GM23338 (cell line): ENCODE measurements around the gene TENT5C. TPM values are rescaled to one million over a fixed set of nuclear protein-coding genes. Genes with fewer than 3 reads are reported as not detected.
A peak's percentile ranks its signal among the peaks of the same experiment; 100 is the strongest.

Source experiments
- ATAC-seq: fragments of 200-7000 bp; cut with Tn5 transposase; 3 replicates; pipeline ENCODE4 v1.9.1; 2020
- DNase-seq: peaks from one replicate; pipeline ENCODE4 v3.0.0-alpha.2; 2015; ENCODE audit warnings: low spot score
- H2AFZ ChIP-seq: fragments of 200-600 bp; sonication (generic); 2 replicates; pipeline ENCODE4 v1.8.0; 2016; ENCODE audit warnings: antibody characterized with exemption, mild to moderate bottlenecking, moderate library complexity
- H3F3A ChIP-seq: fragments of 200-600 bp; sonication (generic); replicated peaks from 2 replicates; pipeline ENCODE4 v1.8.0; 2017; ENCODE audit warnings: antibody characterized with exemption, mixed run types, low read depth
- H3K27ac ChIP-seq: fragments of 200-600 bp; sonication (generic); 2 replicates; pipeline ENCODE4 v1.6.1; 2016; ENCODE audit warnings: low read depth
- H3K27me3 ChIP-seq: fragments of 200-600 bp; sonication (generic); 2 replicates; pipeline ENCODE4 v1.8.0; 2016; ENCODE audit warnings: mild to moderate bottlenecking, mixed run types, moderate library complexity; ENCODE audit not compliant: insufficient read depth
- H3K36me3 ChIP-seq: fragments of 200-600 bp; sonication (generic); 2 replicates; pipeline ENCODE4 v1.8.0; 2016; ENCODE audit warnings: mild to moderate bottlenecking; ENCODE audit not compliant: insufficient read depth
- H3K4me1 ChIP-seq: fragments of 200-600 bp; sonication (generic); 2 replicates; pipeline ENCODE4 v1.8.0; 2016; ENCODE audit warnings: mild to moderate bottlenecking, moderate library complexity; ENCODE audit not compliant: insufficient read depth
- H3K4me2 ChIP-seq: fragments of 200-600 bp; sonication (generic); 2 replicates; pipeline ENCODE4 v1.7.1; 2017; ENCODE audit warnings: mixed run types
- H3K4me3 ChIP-seq: fragments of 200-600 bp; sonication (generic); 2 replicates; pipeline ENCODE4 v1.6.1; 2016; ENCODE audit warnings: mixed run types
- H3K79me2 ChIP-seq: fragments of 200-600 bp; sonication (generic); replicated peaks from 2 replicates; pipeline ENCODE4 v1.8.0; 2017; ENCODE audit warnings: mild to moderate bottlenecking; ENCODE audit not compliant: insufficient read depth
- H3K9me2 ChIP-seq: fragments of 200-600 bp; sonication (generic); 2 replicates; pipeline ENCODE4 v1.8.0; 2017; ENCODE audit not compliant: insufficient read depth
- H4K20me1 ChIP-seq: fragments of 200-600 bp; sonication (generic); replicated peaks from 2 replicates; pipeline ENCODE4 v1.8.0; 2017; ENCODE audit warnings: mild to moderate bottlenecking; ENCODE audit not compliant: insufficient read depth
- H3K27ac Mint-ChIP-seq: 2 replicates; pipeline ENCODE4 v1.8.0; 2020; ENCODE audit warnings: inconsistent platforms, mild to moderate bottlenecking, moderate library complexity, mixed read lengths
- H3K27me3 Mint-ChIP-seq: 3 replicates; pipeline ENCODE4 v1.8.0; 2022; ENCODE audit warnings: low read depth, mild to moderate bottlenecking, moderate library complexity, mixed read lengths, inconsistent platforms; ENCODE audit not compliant: insufficient read depth, poor library complexity
- H3K36me3 Mint-ChIP-seq: 3 replicates; pipeline ENCODE4 v1.8.0; 2021; ENCODE audit warnings: low read depth, mild to moderate bottlenecking, inconsistent platforms, moderate library complexity, mixed read lengths
- H3K4me1 Mint-ChIP-seq: 3 replicates; pipeline ENCODE4 v1.8.0; 2020; ENCODE audit warnings: mild to moderate bottlenecking, inconsistent platforms, mixed read lengths
- H3K4me3 Mint-ChIP-seq: 3 replicates; pipeline ENCODE4 v1.8.0; 2021; ENCODE audit warnings: moderate library complexity, mild to moderate bottlenecking, inconsistent platforms, mixed read lengths
- H3K9me3 Mint-ChIP-seq: 3 replicates; pipeline ENCODE4 v1.8.0; 2020; ENCODE audit warnings: moderate library complexity, mild to moderate bottlenecking, inconsistent platforms, mixed read lengths
- CREB1 ChIP-seq: fragments of 250-450 bp; sonication (Bioruptor Pico); IDR thresholded peaks from 2 replicates; pipeline ENCODE4 v1.5.0; 2020; ENCODE audit warnings: low read depth, mild to moderate bottlenecking, moderate library complexity
- CTCF ChIP-seq, 2 experiments: fragments of 200-600 bp in 1 of 2; sonication (generic) in 1 of 2; conservative IDR thresholded peaks; 2 replicates each; pipeline versions ENCODE4 v1.5.1 to v1.6.1; 2016 to 2017; ENCODE audit warnings: antibody characterized with exemption in 2 of 2, low read depth in 2 of 2, mild to moderate bottlenecking in 2 of 2, moderate library complexity in 1 of 2
- ETS1 ChIP-seq: IDR thresholded peaks from 2 replicates; pipeline ENCODE4 v1.6.1; 2016; ENCODE audit warnings: antibody characterized with exemption
- EZH2 ChIP-seq: fragments of 200-600 bp; sonication (generic); IDR thresholded peaks from one replicate; pipeline ENCODE4 v1.8.0; 2017; ENCODE audit warnings: antibody characterized with exemption, mild to moderate bottlenecking, low read depth; ENCODE audit not compliant: unreplicated experiment
- EZH2phosphoT487 ChIP-seq: fragments of 200-600 bp; sonication (generic); IDR thresholded peaks from one replicate; pipeline ENCODE4 v1.8.1; 2018; ENCODE audit warnings: antibody characterized with exemption; ENCODE audit not compliant: unreplicated experiment
- JUNB ChIP-seq: IDR thresholded peaks from one replicate; pipeline ENCODE4 v1.6.1; 2016; ENCODE audit warnings: antibody characterized with exemption; ENCODE audit not compliant: unreplicated experiment
- NANOG ChIP-seq: IDR thresholded peaks from 2 replicates; pipeline ENCODE4 v1.6.1; 2016; ENCODE audit warnings: antibody characterized with exemption, borderline replicate concordance
- POLR2AphosphoS5 ChIP-seq: IDR thresholded peaks from 2 replicates; pipeline ENCODE4 v1.6.1; 2016; ENCODE audit warnings: antibody characterized with exemption, low read depth
- REST ChIP-seq: IDR thresholded peaks from one replicate; pipeline ENCODE4 v1.6.1; 2018; ENCODE audit warnings: antibody characterized with exemption; ENCODE audit not compliant: unreplicated experiment
- STAT1 ChIP-seq: IDR thresholded peaks from one replicate; pipeline ENCODE4 v1.6.1; 2016; ENCODE audit warnings: antibody characterized with exemption; ENCODE audit not compliant: unreplicated experiment
- ZNF114 ChIP-seq: fragments of 250-450 bp; sonication (Bioruptor Pico); IDR thresholded peaks from 2 replicates; pipeline ENCODE4 v1.5.0; 2020; ENCODE audit warnings: mild to moderate bottlenecking, moderate library complexity
- ZNF331 ChIP-seq: fragments of 250-450 bp; sonication (Bioruptor Pico); IDR thresholded peaks from 2 replicates; pipeline ENCODE4 v1.5.0; 2020; ENCODE audit warnings: low read depth, mild to moderate bottlenecking, moderate library complexity
- ZNF462 ChIP-seq: fragments of 250-450 bp; sonication (Bioruptor Pico); IDR thresholded peaks from 2 replicates; pipeline ENCODE4 v1.5.0; 2020; ENCODE audit warnings: mild to moderate bottlenecking, moderate library complexity
- polyA plus RNA-seq: library from polyadenylated mRNA; unstranded; fragments of >200 nt; fragmentation: Nextera tagmentation; extraction: Ambion mirVana; gene quantifications from 2 replicates; pipeline ENCODE4 v1.2.1, GENCODE V29; 2016
- total RNA-seq: library from RNA; depleted of rRNA; stranded (reverse); fragments of >200 nt; shearing (Covaris generic); gene quantifications from 2 replicates; pipeline ENCODE4 v1.2.3, GENCODE V29; 2014

Gene TENT5C
- total and polyA plus RNA-seq, 2 experiments from 2014 or later: 0.23 to 0.80 TPM

- Histone ChIP-seq H3K4me1 (peaks cover 25% of the 10 kb centered on the region), H2AFZ (no peak overlapping the region), H3K9me2 (no peaks in the 10 kb centered on the region), H3K4me2 (peak overlapping the region; percentile 99), H4K20me1 (no peaks in the 10 kb centered on the region), H3F3A (no peaks in the 10 kb centered on the region), H3K4me3 (peak overlapping the region; percentile 94), H3K36me3 (no peaks in the 10 kb centered on the region), H3K27ac (no peak overlapping the region), H3K79me2 (no peaks in the 10 kb centered on the region), H3K27me3 (peaks cover 51% of the 10 kb centered on the region)
- no peaks in the 10 kb centered on the region for H3K9me3 Mint-ChIP-seq
- H3K4me1 Mint-ChIP-seq: peaks cover 32% of the 10 kb centered on the region
- no peak for TF ChIP-seq ZNF114 (CRISPR knock-in tag)
- TF ChIP-seq EZH2: no peak
- TF ChIP-seq STAT1: no peak
- TF ChIP-seq CREB1 (CRISPR knock-in tag): no peak
- no peak for TF ChIP-seq EZH2phosphoT487
- no peak for TF ChIP-seq JUNB
- no peak for TF ChIP-seq ETS1
- no peak for TF ChIP-seq REST
- no peak for TF ChIP-seq POLR2AphosphoS5
- no peak for TF ChIP-seq ZNF462 (CRISPR knock-in tag)
- TF ChIP-seq CTCF (conservative IDR thresholded peaks at IDR 0.05; ENCODE audit: low read depth in 2 of 2): no peak
- TF ChIP-seq NANOG: no peak
- TF ChIP-seq ZNF331 (CRISPR knock-in tag): no peak
- H3K27me3 Mint-ChIP-seq: peaks cover 29% of the 10 kb centered on the region
- no peaks in the 10 kb centered on the region for H3K36me3 Mint-ChIP-seq
- peak overlapping the region; percentile 86 for H3K4me3 Mint-ChIP-seq
- ATAC-seq (peak; percentile 8), DNase-seq (peak; percentile 74)
- no peak overlapping the region for H3K27ac Mint-ChIP-seq
Observed at GRCh38 chr1:117607471-117607870, 1.6 kb downstream of the TENT5C start.
